ENCODE results near the gene GATA1.
"Not testable (repeated sequence)": the region's sequence is repeated elsewhere in the genome, so short reads cannot be mapped to it uniquely, and the experiment has no call there.

Gene GATA1

GRCh38 chrX:48816014-48816810 is 29.8 kb downstream of the GATA1 start:
- no peak for DNase-seq

- DNase-seq = no peak
Measured at GRCh38 chrX:48818098-48818497, 31.7 kb downstream of the GATA1 start.

GRCh38 chrX:48818866-48819265 is 32.5 kb downstream of the GATA1 start:
- no peak for DNase-seq

GRCh38 chrX:48819394-48819793 is 33.0 kb downstream of the GATA1 start:
- DNase-seq = not testable (repeated sequence)

GRCh38 chrX:48823053-48823452 is 36.7 kb downstream of the GATA1 start:
- no peak for DNase-seq

GRCh38 chrX:48824066-48824465 is 37.7 kb downstream of the GATA1 start:
- DNase-seq = no peak

GRCh38 chrX:48826135-48826875 is 39.9 kb downstream of the GATA1 start, which contains the start of gene ERAS:
Gene ERAS, plus strand, starts transcription at chrX:48826513. Its CDS starts 2,611 bp downstream, at chrX:48829124.
- DNase-seq = no peak

GRCh38 chrX:48826876-48827653 is 40.7 kb downstream of the GATA1 start:
- no peak for DNase-seq

- DNase-seq = no peak
Measured at GRCh38 chrX:48827654-48827968, 41.2 kb downstream of the GATA1 start.

- no peak for DNase-seq
Measured at GRCh38 chrX:48829016-48829735, 42.8 kb downstream of the GATA1 start.

GRCh38 chrX:48831136-48831908 is 44.9 kb downstream of the GATA1 start:
- no peak for DNase-seq

GRCh38 chrX:48831909-48832291 is 45.5 kb downstream of the GATA1 start:
- no peak for DNase-seq

- no peak for DNase-seq
Measured at GRCh38 chrX:48833542-48834138, 47.2 kb downstream of the GATA1 start.

- no peak for DNase-seq
Measured at GRCh38 chrX:48834383-48834709, 48.0 kb downstream of the GATA1 start.

- no peak for DNase-seq
Measured at GRCh38 chrX:48835524-48836329, 49.3 kb downstream of the GATA1 start, which contains the start of gene PCSK1N. Gene PCSK1N, minus strand, starts transcription at chrX:48835610. Its CDS starts 78 bp downstream, at chrX:48835532.

GRCh38 chrX:48839686-48840085 is 53.3 kb downstream of the GATA1 start:
- no peak for DNase-seq
